Caco-2 (cell line): ENCODE data around the gene PCDHA2. TPM values are rescaled to one million over a fixed set of nuclear protein-coding genes. Genes with fewer than 3 reads are reported as not detected.
A peak's percentile ranks its signal among the peaks of the same experiment; 100 is the strongest.
"Not testable (repeated sequence)": the region's sequence is repeated elsewhere in the genome, so short reads cannot be mapped to it uniquely, and the experiment has no call there.

Source experiments
- BruUV-seq: library from RNA; stranded (reverse); fragments of 400-500 nt; replicated peaks from 2 replicates; lab custom pipeline; 2021; lab: Mats Ljungman, UMichigan
- CTCF ChIA-PET: fragments of 300-600 bp; sonication (Branson Sonifier 250); formaldehyde crosslinking; loops from one replicate; lab custom pipeline; 2022; ENCODE audit warnings: antibody characterized with exemption; lab: Charles Lee
- POLR2A ChIA-PET: fragments of 300-600 bp; sonication (Branson Sonifier 250); formaldehyde crosslinking; loops from one replicate; lab custom pipeline; 2022; ENCODE audit warnings: antibody characterized with exemption; lab: Charles Lee
- DNase-seq, 2 experiments: peaks; one replicate each; pipeline versions ENCODE4 v3.0.0 to v3.0.0-alpha.2; 2020 to 2022
- H3K27me3 ChIP-seq: replicated peaks from 2 replicates; pipeline ENCODE4 v1.6.0; 2011; ENCODE audit warnings: low read length; ENCODE audit not compliant: control insufficient read depth, insufficient read depth
- H3K36me3 ChIP-seq: 2 replicates; pipeline ENCODE4 v1.5.1; 2011; ENCODE audit warnings: low read length; ENCODE audit not compliant: control insufficient read depth, insufficient read depth
- H3K4me1 ChIP-seq: fragments of 250-450 bp; sonication (Bioruptor Pico); 2 replicates; pipeline ENCODE4 v1.5.1; 2020; ENCODE audit warnings: mild to moderate bottlenecking
- H3K4me3 ChIP-seq: 2 replicates; pipeline ENCODE4 v1.5.1; 2011; ENCODE audit warnings: low read depth, mild to moderate bottlenecking, control low read depth, low read length
- H3K9me3 ChIP-seq: fragments of 250-450 bp; sonication (Bioruptor Pico); 2 replicates; pipeline ENCODE4 v1.5.1; 2020; ENCODE audit warnings: mild to moderate bottlenecking, moderate library complexity
- H3K27ac Mint-ChIP-seq: one replicate; pipeline ENCODE4 v1.8.0; 2022; ENCODE audit warnings: mixed read lengths; ENCODE audit not compliant: unreplicated experiment
- H3K27me3 Mint-ChIP-seq: one replicate; pipeline ENCODE4 v1.8.0; 2022; ENCODE audit warnings: mixed read lengths; ENCODE audit not compliant: insufficient read depth, unreplicated experiment
- H3K36me3 Mint-ChIP-seq: one replicate; pipeline ENCODE4 v1.8.0; 2022; ENCODE audit warnings: mild to moderate bottlenecking, mixed read lengths; ENCODE audit not compliant: insufficient read depth, unreplicated experiment
- H3K4me1 Mint-ChIP-seq: one replicate; pipeline ENCODE4 v1.8.0; 2022; ENCODE audit warnings: low read depth, mixed read lengths; ENCODE audit not compliant: unreplicated experiment
- H3K4me3 Mint-ChIP-seq: one replicate; pipeline ENCODE4 v1.8.0; 2022; ENCODE audit warnings: mild to moderate bottlenecking, moderate library complexity, mixed read lengths; ENCODE audit not compliant: unreplicated experiment
- H3K9me3 Mint-ChIP-seq: one replicate; pipeline ENCODE4 v1.8.0; 2022; ENCODE audit warnings: mixed read lengths; ENCODE audit not compliant: unreplicated experiment
- CTCF ChIP-seq, 2 experiments: fragments of 200-600 bp in 1 of 2; IDR thresholded peaks; 1 replicate in 1 of 2; 2 replicates in 1 of 2; pipeline versions ENCODE4 v1.5.1 to v1.8.0; 2011 to 2022; ENCODE audit warnings: antibody characterized with exemption in 1 of 2, control low read depth in 1 of 2, inconsistent platforms in 1 of 2, low read depth in 1 of 2, low read length in 1 of 2, mild to moderate bottlenecking in 1 of 2, moderate library complexity in 1 of 2; ENCODE audit not compliant: insufficient read depth in 1 of 2, severe bottlenecking in 1 of 2, unreplicated experiment in 1 of 2
- intact Hi-C: fragments of 100-400 bp; cut with micrococcal nuclease; formaldehyde crosslinking; loops from one replicate; pipeline ENCODE4 v1.10.0; 2022; ENCODE audit not compliant: unreplicated experiment
- total RNA-seq: library from RNA; stranded (reverse); gene quantifications from 2 replicates; pipeline ENCODE4 v1.2.3, GENCODE V29; 2022

The PCDHA2 gene
- total RNA-seq, 1 experiment from 2014 or later: not detected

- POLR2A ChIA-PET: no interaction called here
- H3K4me1 Mint-ChIP-seq: no peaks in the 10 kb centered on the region
- DNase-seq: no peak
- intact Hi-C loops: no loop called here
- Histone ChIP-seq H3K4me1 (no peaks in the 10 kb centered on the region), H3K9me3 (no peaks in the 10 kb centered on the region; the same call in 1 of the 2 replicates), H3K36me3 (no peaks in the 10 kb centered on the region), H3K27me3 (no peaks in the 10 kb centered on the region), H3K4me3 (no peak overlapping the region)
- H3K27me3 Mint-ChIP-seq: no peaks in the 10 kb centered on the region
- no peak for TF ChIP-seq CTCF (IDR thresholded peaks at IDR 0.05; ENCODE audit: insufficient read depth in 1 of 2, low read depth in 1 of 2, low read length in 1 of 2, severe bottlenecking in 1 of 2, unreplicated experiment in 1 of 2)
- CTCF ChIA-PET: no interaction called here
- no peak overlapping the region for H3K4me3 Mint-ChIP-seq
- BruUV-seq: no TSS peak
- H3K27ac Mint-ChIP-seq: no peak overlapping the region
- peaks cover 17% of the 10 kb centered on the region for H3K9me3 Mint-ChIP-seq
- no peaks in the 10 kb centered on the region for H3K36me3 Mint-ChIP-seq
Measured at GRCh38 chr5:140802781-140803271, 8.2 kb downstream of the PCDHA2 start.

DNA sequence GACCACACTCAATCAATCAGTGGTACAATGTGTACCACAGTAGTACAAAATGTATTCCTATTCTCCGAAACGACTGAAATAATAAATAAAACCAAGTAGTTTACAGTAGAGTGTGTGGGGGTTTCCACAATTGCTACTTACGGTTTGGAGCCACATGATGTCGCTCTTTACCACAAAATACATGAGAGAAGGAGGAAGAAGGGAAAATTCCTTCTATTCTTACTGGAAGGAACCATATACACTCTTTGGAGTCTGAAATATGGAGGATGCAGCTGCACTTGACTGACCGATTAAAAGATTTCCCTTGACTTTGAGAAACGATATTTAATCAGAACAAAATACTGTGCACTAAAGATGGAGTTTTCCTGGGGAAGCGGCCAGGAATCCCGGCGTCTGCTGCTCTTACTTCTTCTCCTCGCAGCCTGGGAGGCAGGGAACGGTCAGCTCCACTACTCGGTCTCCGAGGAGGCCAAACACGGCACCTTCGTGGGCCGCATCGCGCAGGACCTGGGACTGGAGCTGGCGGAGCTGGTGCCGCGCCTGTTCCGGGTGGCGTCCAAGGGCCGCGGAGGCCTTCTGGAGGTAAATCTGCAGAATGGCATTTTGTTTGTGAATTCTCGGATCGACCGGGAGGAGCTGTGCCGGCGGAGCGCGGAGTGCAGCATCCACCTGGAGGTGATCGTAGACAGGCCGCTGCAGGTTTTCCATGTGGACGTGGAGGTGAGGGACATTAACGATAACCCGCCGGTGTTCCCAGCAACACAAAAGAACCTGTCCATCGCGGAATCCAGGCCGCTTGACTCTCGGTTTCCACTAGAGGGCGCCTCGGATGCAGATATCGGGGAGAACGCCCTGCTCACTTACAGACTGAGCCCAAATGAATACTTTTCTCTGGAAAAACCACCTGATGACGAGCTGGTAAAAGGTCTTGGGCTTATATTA lies 12.5 kb downstream of the PCDHA2 start, which contains the start of gene PCDHA4:
TSS of gene PCDHA4 (plus strand) at position 235 of the 942 bp plus-strand sequence.
- H3K36me3 ChIP-seq: no peaks in the 10 kb centered on the region
- intact Hi-C loops: no loop called here
- Mint-ChIP-seq H3K27ac (no peak within 1 kb of the TSS), H3K4me3 (no peak within 1 kb of the TSS), H3K27me3 (no peaks in the 10 kb centered on the region), H3K4me1 (no peaks in the 10 kb centered on the region), H3K36me3 (no peaks in the 10 kb centered on the region), H3K9me3 (peaks cover 27% of the 10 kb centered on the region)
- H3K4me1 ChIP-seq: no peaks in the 10 kb centered on the region
- TF ChIP-seq CTCF (IDR thresholded peaks at IDR 0.05; ENCODE audit: insufficient read depth in 1 of 2, low read depth in 1 of 2, low read length in 1 of 2, severe bottlenecking in 1 of 2, unreplicated experiment in 1 of 2): peak; percentile 3 to 26
- POLR2A ChIA-PET: no interaction called here
- H3K9me3 ChIP-seq: no peaks in the 10 kb centered on the region
- no TSS peak for BruUV-seq
- H3K27me3 ChIP-seq: no peaks in the 10 kb centered on the region
- CTCF ChIA-PET: no interaction called here
- peak in 1 of 2 experiments; percentile 27 for DNase-seq
- no peak within 1 kb of the TSS for H3K4me3 ChIP-seq

DNA sequence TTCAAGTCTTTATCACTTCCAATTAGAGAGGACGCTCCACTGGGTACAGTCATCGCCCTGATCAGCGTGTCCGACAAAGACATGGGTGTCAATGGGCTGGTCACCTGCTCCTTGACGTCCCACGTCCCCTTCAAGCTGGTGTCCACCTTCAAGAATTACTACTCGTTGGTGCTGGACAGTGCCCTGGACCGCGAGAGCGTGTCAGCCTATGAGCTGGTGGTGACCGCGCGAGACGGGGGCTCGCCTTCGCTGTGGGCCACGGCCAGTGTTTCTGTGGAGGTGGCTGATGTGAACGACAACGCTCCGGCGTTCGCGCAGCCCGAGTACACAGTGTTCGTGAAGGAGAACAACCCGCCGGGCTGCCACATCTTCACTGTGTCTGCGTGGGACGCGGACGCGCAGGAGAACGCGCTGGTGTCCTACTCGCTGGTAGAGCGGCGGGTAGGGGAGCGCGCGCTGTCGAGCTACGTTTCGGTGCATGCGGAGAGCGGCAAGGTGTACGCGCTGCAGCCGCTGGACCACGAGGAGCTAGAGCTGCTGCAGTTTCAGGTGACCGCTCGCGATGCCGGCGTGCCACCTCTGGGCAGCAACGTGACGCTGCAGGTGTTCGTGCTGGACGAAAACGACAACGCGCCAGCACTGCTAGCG lies 13.7 kb downstream of the PCDHA2 start:
- H3K27me3 Mint-ChIP-seq, H3K27me3 ChIP-seq, H3K27ac Mint-ChIP-seq, H3K9me3 ChIP-seq, H3K4me3 Mint-ChIP-seq, H3K36me3 Mint-ChIP-seq, H3K4me1 ChIP-seq, H3K4me1 Mint-ChIP-seq, POLR2A ChIA-PET, BruUV-seq, DNase-seq, H3K36me3 ChIP-seq, CTCF ChIA-PET, intact Hi-C loops, H3K4me3 ChIP-seq: not testable (repeated sequence)
- peaks cover 26% of the 10 kb centered on the region for H3K9me3 Mint-ChIP-seq
